Measurements from ENCODE around the gene SFXN4. TPM values are rescaled to one million over a fixed set of nuclear protein-coding genes. Genes with fewer than 3 reads are reported as not detected.

The SFXN4 gene
- total RNA-seq, 3 donors from 2014 or later (not counting 1 experiment from before 2014, with no cell fraction given), result 5.5 to 13.7 (median 8.1) TPM

DNA sequence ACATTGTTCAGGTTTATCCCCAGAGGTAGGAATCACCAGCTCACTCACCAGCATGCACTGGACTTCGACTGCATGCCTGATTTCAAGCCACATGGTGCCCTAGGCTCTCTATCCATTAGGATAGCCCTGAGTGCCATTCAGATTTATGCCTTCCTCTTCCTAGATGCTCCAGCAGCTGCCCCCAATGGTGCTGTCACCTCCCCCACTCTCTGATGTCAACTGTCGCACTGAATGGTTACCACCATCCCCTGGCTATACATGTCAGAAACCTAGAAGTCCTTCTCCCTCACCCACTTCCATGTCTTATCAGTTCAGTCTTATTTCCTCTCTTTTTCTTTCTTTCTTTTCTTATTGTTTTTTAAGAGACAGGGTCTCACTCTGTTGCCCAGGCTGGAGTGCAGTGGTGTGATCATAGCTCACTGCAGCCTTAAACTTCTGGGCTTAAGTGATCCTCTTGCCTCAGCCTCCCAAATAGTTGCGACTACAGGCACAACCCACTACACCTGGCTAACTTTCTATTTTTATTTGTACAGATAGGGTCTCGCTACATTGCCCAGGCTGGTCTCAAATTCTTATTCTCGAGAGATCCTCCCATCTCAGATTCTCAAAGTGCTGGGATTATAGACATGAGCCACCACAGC is 2.9 kb downstream of the SFXN4 start:
- Histone ChIP-seq H3K4me3 (ENCODE audit: low read length) (no peak overlapping the region), H3K4me1 (ENCODE audit: control insufficient read depth, insufficient read depth, low read length) (peaks cover 18% of the 10 kb centered on the region), H3K27ac (ENCODE audit: low read length) (no peak overlapping the region), H3K9me3 (ENCODE audit: control insufficient read depth, insufficient read depth, low read length) (no peaks in the 10 kb centered on the region), H3K36me3 (ENCODE audit: control insufficient read depth, insufficient read depth, low read length) (peaks cover 14% of the 10 kb centered on the region), H3K27me3 (ENCODE audit: control insufficient read depth, insufficient read depth, low read length) (no peaks in the 10 kb centered on the region)
- Mint-ChIP-seq H3K4me1 (peaks cover 15 to 17% of the 10 kb centered on the region in 2 donors), H3K4me3 (no peak overlapping the region), H3K27me3 (ENCODE audit: low read depth in 2 of 2) (no peaks in the 10 kb centered on the region), H3K27ac (no peak overlapping the region), H3K9me3 (no peaks in the 10 kb centered on the region), H3K36me3 (no peaks in the 10 kb centered on the region)
- ATAC-seq, result no peak
- TF ChIP-seq, protein P1, sequence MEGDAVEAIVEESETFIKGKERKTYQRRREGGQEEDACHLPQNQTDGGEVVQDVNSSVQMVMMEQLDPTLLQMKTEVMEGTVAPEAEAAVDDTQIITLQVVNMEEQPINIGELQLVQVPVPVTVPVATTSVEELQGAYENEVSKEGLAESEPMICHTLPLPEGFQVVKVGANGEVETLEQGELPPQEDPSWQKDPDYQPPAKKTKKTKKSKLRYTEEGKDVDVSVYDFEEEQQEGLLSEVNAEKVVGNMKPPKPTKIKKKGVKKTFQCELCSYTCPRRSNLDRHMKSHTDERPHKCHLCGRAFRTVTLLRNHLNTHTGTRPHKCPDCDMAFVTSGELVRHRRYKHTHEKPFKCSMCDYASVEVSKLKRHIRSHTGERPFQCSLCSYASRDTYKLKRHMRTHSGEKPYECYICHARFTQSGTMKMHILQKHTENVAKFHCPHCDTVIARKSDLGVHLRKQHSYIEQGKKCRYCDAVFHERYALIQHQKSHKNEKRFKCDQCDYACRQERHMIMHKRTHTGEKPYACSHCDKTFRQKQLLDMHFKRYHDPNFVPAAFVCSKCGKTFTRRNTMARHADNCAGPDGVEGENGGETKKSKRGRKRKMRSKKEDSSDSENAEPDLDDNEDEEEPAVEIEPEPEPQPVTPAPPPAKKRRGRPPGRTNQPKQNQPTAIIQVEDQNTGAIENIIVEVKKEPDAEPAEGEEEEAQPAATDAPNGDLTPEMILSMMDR (IDR thresholded peaks at IDR 0.05), result no peak
- WGBS (ENCODE audit: insufficient coverage), result 90% methylated on average over 5 of the region's 5 CpGs
- DNase-seq, result no peak
- intact Hi-C loops (cut with micrococcal nuclease), result no loop called here

DNA sequence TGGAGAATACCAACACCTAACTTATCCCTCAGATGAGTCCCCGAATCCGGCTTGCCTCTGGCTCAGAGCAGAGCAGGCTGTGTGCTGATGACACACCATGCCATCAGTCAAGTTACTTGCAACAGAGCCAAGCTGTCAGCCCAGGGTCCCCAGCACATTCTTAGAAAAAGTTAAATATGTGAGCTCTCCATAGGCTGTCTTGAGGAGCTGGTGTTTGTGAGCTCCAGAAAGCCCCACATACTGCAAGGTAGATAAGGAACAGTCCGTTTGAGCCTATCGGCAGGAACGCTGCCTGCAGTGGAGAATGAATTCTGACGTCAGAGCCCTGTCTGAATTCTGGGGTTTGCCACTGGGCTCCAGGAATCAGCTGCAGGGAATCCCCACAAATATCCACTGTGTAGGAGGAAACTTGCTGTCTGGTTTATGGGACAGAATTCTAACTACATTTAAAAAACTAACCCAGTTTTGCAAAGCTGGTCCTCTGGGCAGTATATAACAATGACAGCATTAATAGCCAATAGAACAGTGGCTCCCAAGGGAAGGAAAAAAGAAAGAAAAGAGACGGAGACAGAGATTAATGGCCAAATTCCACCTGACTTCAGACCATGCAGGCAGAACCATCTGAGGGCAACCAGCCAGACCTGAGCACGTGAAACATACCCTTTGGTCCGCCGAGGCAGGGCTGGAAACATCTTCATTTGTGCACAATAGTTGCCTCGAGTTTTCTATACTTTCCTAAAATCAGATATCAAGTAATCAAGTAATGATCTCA is 3.6 kb downstream of the SFXN4 start:
- no peaks in the 10 kb centered on the region for H3K9me3 ChIP-seq (ENCODE audit: control insufficient read depth, insufficient read depth, low read length)
- H3K4me3 Mint-ChIP-seq, result no peak overlapping the region
- H3K4me1 ChIP-seq (ENCODE audit: control insufficient read depth, insufficient read depth, low read length), result peaks cover 18% of the 10 kb centered on the region
- no peak overlapping the region for H3K4me3 ChIP-seq (ENCODE audit: low read length)
- no peak for ATAC-seq
- H3K36me3 ChIP-seq (ENCODE audit: control insufficient read depth, insufficient read depth, low read length), result peaks cover 14% of the 10 kb centered on the region
- H3K27ac ChIP-seq (ENCODE audit: low read length), result no peak overlapping the region
- no peaks in the 10 kb centered on the region for H3K36me3 Mint-ChIP-seq
- H3K4me1 Mint-ChIP-seq, result peaks cover 12 to 15% of the 10 kb centered on the region in 2 donors
- H3K27ac Mint-ChIP-seq, result no peak overlapping the region
- intact Hi-C loops (cut with micrococcal nuclease), result no loop called here
- no peak for DNase-seq
- no peaks in the 10 kb centered on the region for H3K27me3 ChIP-seq (ENCODE audit: control insufficient read depth, insufficient read depth, low read length)
- TF ChIP-seq, protein P1 (IDR thresholded peaks at IDR 0.05), result no peak
- WGBS (ENCODE audit: insufficient coverage), result 95% methylated on average over 11 of the region's 11 CpGs
- H3K27me3 Mint-ChIP-seq (ENCODE audit: low read depth in 2 of 2), result no peaks in the 10 kb centered on the region
- no peaks in the 10 kb centered on the region for H3K9me3 Mint-ChIP-seq

DNA sequence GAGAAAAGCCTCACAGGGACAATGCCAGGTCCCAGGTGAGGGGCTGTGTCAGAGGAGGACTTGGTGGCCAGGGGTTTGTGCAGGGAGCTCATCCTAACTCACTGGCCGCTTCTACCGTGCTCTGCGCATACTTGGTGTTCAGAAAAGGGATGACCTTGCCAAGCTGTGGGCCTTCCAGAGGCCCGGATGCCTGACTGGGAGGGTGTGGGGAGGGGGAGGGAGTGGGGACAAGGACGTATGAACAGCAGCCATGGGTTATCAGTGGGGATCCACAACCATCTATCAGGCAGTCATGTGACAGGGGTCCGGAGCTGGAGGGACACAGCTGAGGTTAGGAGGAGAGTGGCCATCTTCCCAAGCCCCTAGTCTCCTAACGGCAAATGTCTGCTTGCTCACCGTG is 6.2 kb downstream of the SFXN4 start:
- H3K27ac ChIP-seq (ENCODE audit: low read length), result no peak overlapping the region
- H3K9me3 ChIP-seq (ENCODE audit: control insufficient read depth, insufficient read depth, low read length), result no peaks in the 10 kb centered on the region
- Mint-ChIP-seq H3K4me3 (no peak overlapping the region), H3K4me1 (no peaks in the 10 kb centered on the region), H3K36me3 (no peaks in the 10 kb centered on the region), H3K9me3 (no peaks in the 10 kb centered on the region), H3K27me3 (ENCODE audit: low read depth in 2 of 2) (no peaks in the 10 kb centered on the region), H3K27ac (no peak overlapping the region)
- no peaks in the 10 kb centered on the region for H3K27me3 ChIP-seq (ENCODE audit: control insufficient read depth, insufficient read depth, low read length)
- intact Hi-C loops (cut with micrococcal nuclease), result no loop called here
- ATAC-seq, result no peak
- no peak for DNase-seq
- 91% methylated on average over 8 of the region's 8 CpGs for WGBS (ENCODE audit: insufficient coverage)
- peaks cover 29% of the 10 kb centered on the region for H3K36me3 ChIP-seq (ENCODE audit: control insufficient read depth, insufficient read depth, low read length)
- peaks cover under 1% of the 10 kb centered on the region for H3K4me1 ChIP-seq (ENCODE audit: control insufficient read depth, insufficient read depth, low read length)
- H3K4me3 ChIP-seq (ENCODE audit: low read length), result no peak overlapping the region
- TF ChIP-seq, protein P1 (IDR thresholded peaks at IDR 0.05), result no peak
